Renal cortex interstitium (tissue), 11 donors: ENCODE measurements around the gene PIANP. TPM values are rescaled to one million over a fixed set of nuclear protein-coding genes. Genes with fewer than 3 reads are reported as not detected.

Source experiments
- DNase-seq, 11 donors: peaks; one replicate each; pipeline ENCODE4 v3.0.0-alpha.2; 2013; ENCODE audit warnings: low read depth in 9 of 11, low spot score in 4 of 11; ENCODE audit errors: extremely low read depth in 1 of 11
- polyA plus RNA-seq, 3 donors: library from polyadenylated mRNA; unstranded; fragments of 120-200 nt; gene quantifications; one replicate each; pipeline ENCODE4 v1.2.1, GENCODE V29; 2013; ENCODE audit not compliant: insufficient read length in 3 of 3

Gene PIANP
- polyA plus RNA-seq, 3 donors, result 11.7 to 14.0 (median 13.0) TPM

DNA sequence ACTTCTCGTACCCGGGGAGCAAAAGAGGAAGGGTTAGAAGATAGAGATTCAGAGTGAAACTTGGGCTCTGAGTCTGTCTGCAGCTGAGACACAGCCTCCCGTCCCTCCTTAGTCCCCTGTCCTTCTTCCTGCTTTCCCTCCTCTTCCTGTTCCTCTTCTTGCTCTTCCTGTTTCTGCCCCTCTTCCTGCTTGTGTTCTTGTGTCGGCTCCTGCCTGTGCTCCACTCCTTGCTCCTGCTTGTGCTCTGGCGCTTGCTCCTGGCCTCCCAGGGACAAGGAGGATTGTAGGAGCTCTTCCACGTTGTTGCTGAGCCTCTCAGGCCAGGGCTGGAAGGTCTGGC, 56.4 kb downstream of the PIANP start:
- DNase-seq, result no peak

Other genes with a start within 250 kb of the PIANP start
- 10 to 100 TPM; 14.6 to 23.7 (median 14.8) TPM for gene TAPBPL, start 248.8 kb downstream of the PIANP start, polyA plus RNA-seq
- gene VAMP1, start 230.1 kb downstream of the PIANP start, polyA plus RNA-seq, result 10 to 100 TPM; 10.3 to 12.6 (median 11.5) TPM
- gene MRPL51, start 207.6 kb downstream of the PIANP start, polyA plus RNA-seq, result 100 to 1,000 TPM; 143 to 183 (median 174) TPM
- gene NCAPD2, start 206.7 kb downstream of the PIANP start, polyA plus RNA-seq, result 10 to 100 TPM; 63.8 to 69.8 (median 69.5) TPM
- 1,000 to 10,000 TPM; 2,032 to 2,404 (median 2,056) TPM for gene GAPDH, start 166.3 kb downstream of the PIANP start, polyA plus RNA-seq
- 10 to 100 TPM; 12.8 to 18.2 (median 17.6) TPM for gene IFFO1, start 144.8 kb downstream of the PIANP start, polyA plus RNA-seq
- 10 to 100 TPM; 24.5 to 30.7 (median 29.3) TPM for gene NOP2, start 132.5 kb downstream of the PIANP start, polyA plus RNA-seq
- gene CHD4, start 93.4 kb downstream of the PIANP start, polyA plus RNA-seq, result 100 to 1,000 TPM; 294 to 313 (median 295) TPM
- gene LPAR5, start 64.9 kb downstream of the PIANP start, polyA plus RNA-seq, result 1 to 10 TPM in 2 of 3 donors, under 1 TPM in 1; 0.96 to 1.5 (median 1.3) TPM
- gene ACRBP, start 53.4 kb downstream of the PIANP start, polyA plus RNA-seq, result 1 to 10 TPM; 3.1 to 6.8 (median 4.9) TPM
- gene ING4, start 37.7 kb downstream of the PIANP start, polyA plus RNA-seq, result 100 to 1,000 TPM; 111 to 118 (median 112) TPM
- 10 to 100 TPM; 87.2 to 99.6 (median 91.3) TPM for gene ZNF384, start 11.4 kb downstream of the PIANP start, polyA plus RNA-seq
- gene COPS7A, start 23.2 kb upstream of the PIANP start, polyA plus RNA-seq, result 10 to 100 TPM; 61.5 to 70.2 (median 65.1) TPM
- 100 to 1,000 TPM; 194 to 227 (median 210) TPM for gene MLF2, start 52.3 kb upstream of the PIANP start, polyA plus RNA-seq
- gene PTMS, start 65.5 kb upstream of the PIANP start, polyA plus RNA-seq, result 100 to 1,000 TPM; 513 to 676 (median 531) TPM
- gene LAG3, start 71.7 kb upstream of the PIANP start, polyA plus RNA-seq, result 1 to 10 TPM; 1.9 to 2.1 (median 2.1) TPM
- 10 to 100 TPM; 28.0 to 31.1 (median 29.9) TPM for gene CD4, start 88.7 kb upstream of the PIANP start, polyA plus RNA-seq
- 10 to 100 TPM; 25.4 to 37.4 (median 28.2) TPM for gene GPR162, start 121.0 kb upstream of the PIANP start, polyA plus RNA-seq
- 10 to 100 TPM; 24.4 to 41.2 (median 35.2) TPM for gene P3H3, start 127.6 kb upstream of the PIANP start, polyA plus RNA-seq
- gene GNB3, start 140.1 kb upstream of the PIANP start, polyA plus RNA-seq, result 1 to 10 TPM; 5.9 to 9.2 (median 8.4) TPM
- 10 to 100 TPM; 25.4 to 31.4 (median 28.5) TPM for gene CDCA3, start 150.5 kb upstream of the PIANP start, polyA plus RNA-seq
- 10 to 100 TPM; 55.0 to 70.2 (median 58.4) TPM for gene USP5, start 151.3 kb upstream of the PIANP start, polyA plus RNA-seq
- 100 to 1,000 TPM; 560 to 645 (median 574) TPM for gene TPI1, start 166.7 kb upstream of the PIANP start, polyA plus RNA-seq
- 10 to 100 TPM in 1 of 3 donors, 1 to 10 TPM in 2; 7.5 to 15.1 (median 9.3) TPM for gene SPSB2, start 172.5 kb upstream of the PIANP start, polyA plus RNA-seq
- 10 to 100 TPM; 18.4 to 21.8 (median 21.7) TPM for gene LRRC23, start 204.0 kb upstream of the PIANP start, polyA plus RNA-seq
- 10 to 100 TPM; 12.7 to 25.7 (median 13.5) TPM for gene ENO2, start 213.8 kb upstream of the PIANP start, polyA plus RNA-seq
- gene ATN1, start 227.1 kb upstream of the PIANP start, polyA plus RNA-seq, result 100 to 1,000 TPM in 2 of 3 donors, 10 to 100 TPM in 1; 91.9 to 142 (median 139) TPM
- gene RNU7-1, start 243.0 kb upstream of the PIANP start, polyA plus RNA-seq, result not detected
- gene C12orf57, start 243.2 kb upstream of the PIANP start, polyA plus RNA-seq, result 100 to 1,000 TPM; 131 to 205 (median 154) TPM